IMR-90 (cell line): Measurements from ENCODE around the gene MEN1. TPM values are rescaled to one million over a fixed set of nuclear protein-coding genes. Genes with fewer than 3 reads are reported as not detected.

ENCODE experiments used
- ATAC-seq: fragments of 200-7000 bp; cut with Tn5 transposase; 2 replicates; pipeline ENCODE4 v1.9.1; 2020; ENCODE audit warnings: low read depth, mild to moderate bottlenecking, moderate library complexity
- BruUV-seq: library from RNA; stranded (reverse); fragments of 400-500 nt; replicated peaks from 2 replicates; lab custom pipeline; 2021; lab: Mats Ljungman, UMichigan
- CTCF ChIA-PET: fragments of 300-600 bp; formaldehyde crosslinking; extraction: SDS; loops from one replicate; lab custom pipeline; 2021; ENCODE audit warnings: antibody characterized with exemption; lab: Yijun Ruan, JAX
- POLR2A ChIA-PET: fragments of 300-600 bp; sonication (Branson Sonifier 250); formaldehyde crosslinking; loops from one replicate; lab custom pipeline; 2022; ENCODE audit warnings: antibody characterized with exemption; ENCODE audit not compliant: unreplicated experiment; lab: Charles Lee
- DNase-seq: peaks from one replicate; pipeline ENCODE4 v3.0.0; 2013
- H2AFZ ChIP-seq: replicated peaks from 2 replicates; pipeline ENCODE3; 2013; ENCODE audit warnings: low read length, mild to moderate bottlenecking; ENCODE audit not compliant: poor library complexity
- H2AK5ac ChIP-seq: 2 replicates; pipeline ENCODE4 v1.6.1; 2013; ENCODE audit warnings: low read depth, low read length, inconsistent platforms
- H2AK9ac ChIP-seq: replicated peaks from 2 replicates; pipeline ENCODE3; 2013; ENCODE audit warnings: mild to moderate bottlenecking, low read depth, low read length, moderate library complexity; ENCODE audit not compliant: poor library complexity
- H2BK120ac ChIP-seq: 2 replicates; pipeline ENCODE4 v1.6.1; 2013; ENCODE audit warnings: low read depth, low read length, inconsistent platforms
- H2BK15ac ChIP-seq: 3 replicates; pipeline ENCODE4 v1.6.1; 2013; ENCODE audit warnings: low read depth, low read length, inconsistent platforms
- H2BK20ac ChIP-seq: 2 replicates; pipeline ENCODE4 v1.6.1; 2013; ENCODE audit warnings: low read depth, mild to moderate bottlenecking, inconsistent platforms, low read length, moderate library complexity
- H2BK5ac ChIP-seq: 2 replicates; pipeline ENCODE4 v1.6.1; 2013; ENCODE audit warnings: mild to moderate bottlenecking, low read depth, low read length, inconsistent platforms; ENCODE audit not compliant: poor library complexity, severe bottlenecking
- H3K14ac ChIP-seq: replicated peaks from 2 replicates; pipeline ENCODE4 v1.6.1; 2013; ENCODE audit warnings: low read depth, low read length, inconsistent platforms
- H3K18ac ChIP-seq: 2 replicates; pipeline ENCODE4 v1.6.1; 2013; ENCODE audit warnings: low read depth, low read length, control low read depth
- H3K23ac ChIP-seq: 2 replicates; pipeline ENCODE4 v1.6.1; 2013; ENCODE audit warnings: low read depth, low read length, inconsistent platforms
- H3K27ac ChIP-seq: 2 replicates; pipeline ENCODE4 v1.5.1; 2013; ENCODE audit warnings: mild to moderate bottlenecking, control low read depth, low read length; ENCODE audit not compliant: insufficient read depth
- H3K27me3 ChIP-seq: 2 replicates; pipeline ENCODE4 v1.6.1; 2013; ENCODE audit warnings: low read length; ENCODE audit not compliant: control insufficient read depth, insufficient read depth
- H3K36me3 ChIP-seq: 2 replicates; pipeline ENCODE4 v1.6.1; 2013; ENCODE audit warnings: low read length, mixed read lengths; ENCODE audit not compliant: control insufficient read depth, insufficient read depth
- H3K4ac ChIP-seq: 2 replicates; pipeline ENCODE4 v1.6.1; 2013; ENCODE audit warnings: low read depth, low read length, inconsistent platforms
- H3K4me1 ChIP-seq: 2 replicates; pipeline ENCODE4 v1.6.1; 2013; ENCODE audit warnings: low read length, mixed read lengths; ENCODE audit not compliant: control insufficient read depth, insufficient read depth
- H3K4me2 ChIP-seq: 2 replicates; pipeline ENCODE4 v1.6.1; 2013; ENCODE audit warnings: low read depth, mild to moderate bottlenecking, control low read depth, low read length, moderate library complexity
- H3K4me3 ChIP-seq: 2 replicates; pipeline ENCODE4 v1.5.1; 2013; ENCODE audit warnings: low read depth, mild to moderate bottlenecking, control low read depth, low read length, moderate library complexity; ENCODE audit not compliant: insufficient read depth
- H3K56ac ChIP-seq: 2 replicates; pipeline ENCODE4 v1.6.1; 2013; ENCODE audit warnings: low read length, inconsistent platforms; ENCODE audit not compliant: insufficient read depth; ENCODE audit errors: extremely low read depth
- H3K79me1 ChIP-seq, 2 experiments: 2 replicates each; pipeline ENCODE4 v1.6.1; 2013; ENCODE audit warnings: low read length in 2 of 2, inconsistent platforms in 1 of 2, low read depth in 1 of 2
- H3K9ac ChIP-seq: 2 replicates; pipeline ENCODE4 v1.6.1; 2013; ENCODE audit warnings: low read depth, low read length, control low read depth
- H3K9me1 ChIP-seq: 2 replicates; pipeline ENCODE4 v1.6.1; 2013; ENCODE audit warnings: low read length, inconsistent platforms; ENCODE audit not compliant: insufficient read depth
- H3K9me3 ChIP-seq: 2 replicates; pipeline ENCODE4 v1.6.1; 2013; ENCODE audit warnings: low read length; ENCODE audit not compliant: control insufficient read depth, insufficient read depth
- H4K20me1 ChIP-seq: 2 replicates; pipeline ENCODE4 v1.6.1; 2013; ENCODE audit warnings: low read length, inconsistent platforms; ENCODE audit not compliant: insufficient read depth
- H4K5ac ChIP-seq: 2 replicates; pipeline ENCODE4 v1.6.1; 2013; ENCODE audit warnings: mild to moderate bottlenecking, low read depth, low read length, control low read depth
- H4K8ac ChIP-seq, 2 experiments: 2 replicates each; pipeline ENCODE4 v1.6.1; 2013; ENCODE audit warnings: low read depth in 2 of 2, low read length in 2 of 2, control low read depth in 1 of 2, inconsistent platforms in 1 of 2
- H4K91ac ChIP-seq: 2 replicates; pipeline ENCODE4 v1.6.1; 2013; ENCODE audit warnings: low read depth, low read length, inconsistent platforms; ENCODE audit not compliant: insufficient read depth
- BHLHE40 ChIP-seq: fragments of 150-350 bp; IDR thresholded peaks from 2 replicates; pipeline ENCODE4 v1.6.1; 2016; ENCODE audit warnings: mild to moderate bottlenecking, low read depth, low read length
- CEBPB ChIP-seq: IDR thresholded peaks from 2 replicates; pipeline ENCODE4 v1.6.1; 2012; ENCODE audit warnings: low read depth, low read length, improper control_type of control experiment
- CHD1 ChIP-seq: IDR thresholded peaks from 2 replicates; pipeline ENCODE4 v1.6.1; 2012; ENCODE audit warnings: low read depth, low read length, improper control_type of control experiment
- ELK1 ChIP-seq: fragments of 150-350 bp; IDR thresholded peaks from 2 replicates; pipeline ENCODE4 v1.6.1; 2016; ENCODE audit warnings: low read depth, mild to moderate bottlenecking, low read length, moderate library complexity, borderline replicate concordance
- FOS ChIP-seq: fragments of 150-350 bp; IDR thresholded peaks from 2 replicates; pipeline ENCODE4 v1.6.1; 2016; ENCODE audit warnings: low read depth, low read length
- MAFK ChIP-seq: IDR thresholded peaks from 2 replicates; pipeline ENCODE4 v1.6.1; 2012; ENCODE audit warnings: low read depth, low read length, improper control_type of control experiment
- MAZ ChIP-seq: IDR thresholded peaks from 2 replicates; pipeline ENCODE4 v1.6.1; 2012; ENCODE audit warnings: low read depth, mild to moderate bottlenecking, low read length, improper control_type of control experiment, moderate library complexity, borderline replicate concordance
- MXI1 ChIP-seq: IDR thresholded peaks from 2 replicates; pipeline ENCODE4 v1.6.1; 2012; ENCODE audit warnings: low read depth, mild to moderate bottlenecking, low read length, moderate library complexity, borderline replicate concordance
- NFE2L2 ChIP-seq: fragments of 150-350 bp; IDR thresholded peaks from 2 replicates; pipeline ENCODE4 v1.6.1; 2016; ENCODE audit warnings: low read depth, mild to moderate bottlenecking, low read length
- POLR2A ChIP-seq: IDR thresholded peaks from 2 replicates; pipeline ENCODE4 v1.6.1; 2012; ENCODE audit warnings: mild to moderate bottlenecking, low read depth, low read length
- RAD21 ChIP-seq: IDR thresholded peaks from 2 replicates; pipeline ENCODE4 v1.6.1; 2012; ENCODE audit warnings: low read length, improper control_type of control experiment
- RCOR1 ChIP-seq: IDR thresholded peaks from 2 replicates; pipeline ENCODE4 v1.6.1; 2012; ENCODE audit warnings: mild to moderate bottlenecking, low read length, improper control_type of control experiment; ENCODE audit not compliant: insufficient replicate concordance
- RFX5 ChIP-seq: IDR thresholded peaks from 2 replicates; pipeline ENCODE4 v1.8.0; 2012; ENCODE audit warnings: low read depth, mild to moderate bottlenecking, low read length, moderate library complexity
- SMC3 ChIP-seq: fragments of 150-350 bp; IDR thresholded peaks from 2 replicates; pipeline ENCODE4 v1.6.1; 2016; ENCODE audit warnings: low read depth, mild to moderate bottlenecking, antibody characterized with exemption, low read length, moderate library complexity
- USF2 ChIP-seq: fragments of 150-350 bp; IDR thresholded peaks from 2 replicates; pipeline ENCODE4 v1.6.1; 2017; ENCODE audit warnings: mild to moderate bottlenecking, antibody characterized with exemption, low read length, low read depth
- WGBS, 2 experiments: methylation state at CpG; one replicate each; pipeline versions ENCODE4 v1.1.5 to v1.1.7; 2013; ENCODE audit warnings: missing lambda C conversion rate in 2 of 2; ENCODE audit not compliant: insufficient read length in 1 of 2; ENCODE audit errors: extremely low coverage in 2 of 2; 5-methylcytosine and 5-hydroxymethylcytosine counted together
- dilution Hi-C: fragments of 300-500 bp; cut with HindIII; formaldehyde crosslinking; loops from one replicate; pipeline ENCODE4 v1.14.3; 2018; ENCODE audit warnings: low sequenced_read_pairs; ENCODE audit not compliant: unreplicated experiment
- in situ Hi-C: fragments of 300-500 bp; cut with MboI; formaldehyde crosslinking; loops from 3 replicates; pipeline ENCODE4 v1.14.3; 2019; ENCODE audit warnings: low sequenced_read_pairs, inconsistent platforms, mixed read lengths
- intact Hi-C: fragments of 100-400 bp; cut with micrococcal nuclease; formaldehyde crosslinking; loops from 2 replicates; pipeline ENCODE4 v1.10.0; 2022
- polyA plus RNA-seq, 3 experiments: library from polyadenylated mRNA; depleted of rRNA; stranded (reverse); fragments of >200 nt; gene quantifications; 2 replicates each; pipeline ENCODE4 v1.2.3, GENCODE V29; 2012; ENCODE audit warnings: low replicate concordance in 1 of 3
- total RNA-seq: library from RNA; depleted of rRNA; stranded (reverse); fragments of >200 nt; gene quantifications from 2 replicates; pipeline ENCODE4 v1.2.3, GENCODE V29; 2012

MEN1 gene
- total and polyA plus RNA-seq, 2 of the 4 experiments (the other 2 are of a cell fraction), result 8.8 to 35.7 TPM

- Histone ChIP-seq H3K9me1 (peaks cover 10% of the 10 kb centered on the region), H3K4me3 (peak overlapping the region; percentile 84), H2BK5ac (no peak overlapping the region), H3K4ac (peak overlapping the region; percentile 56; the same call in 1 of the 2 replicates), H3K9me3 (no peaks in the 10 kb centered on the region), H4K20me1 (no peaks in the 10 kb centered on the region), H3K27ac (no peak overlapping the region; the same call in 1 of the 2 replicates), H2AK9ac (peak overlapping the region; percentile 92), H3K36me3 (peaks cover 34% of the 10 kb centered on the region), H3K14ac (no peak overlapping the region; the same call in 1 of the 2 replicates), H3K9ac (peak overlapping the region; percentile 67), H2BK120ac (no peak overlapping the region), H4K91ac (peak overlapping the region; percentile 37; the same call in 1 of the 2 replicates), H2BK20ac (no peak overlapping the region), H3K79me1 (peaks cover 4 to 22% of the 10 kb centered on the region in 2 experiments; a peak in 3 of 4 replicates), H3K4me1 (peaks cover 10% of the 10 kb centered on the region), H2AK5ac (peak overlapping the region; percentile 58; the same call in 1 of the 2 replicates), H3K18ac (no peak overlapping the region), H3K27me3 (no peaks in the 10 kb centered on the region), H3K23ac (0 out of 2 replicates have a peak overlapping the region, but pooled peaks have one; percentile 12), H3K4me2 (peak overlapping the region; percentile 96), H2BK15ac (no peak overlapping the region), H3K56ac (no peak overlapping the region), H4K8ac (peak overlapping the region; percentile 52 to 63; a peak in 3 of 4 replicates), H2AFZ (peak overlapping the region; percentile 96), H4K5ac (peak overlapping the region; percentile 40)
- POLR2A ChIA-PET, result interaction anchor here (0.5 to 0.6 kb wide), 4 partner anchors 8 to 210 kb away, joined by 3 to 14 read pairs (median 6); no protein-coding TSS in a partner anchor
- BruUV-seq, result no TSS peak
- intact Hi-C loops (loop anchor here (2.0 kb wide), 1 partner anchor 24 kb away; the partner anchor contains the start of gene SF1), dilution Hi-C loops (no loop called here), in situ Hi-C loops (no loop called here)
- CTCF ChIA-PET, result no interaction called here
- DNase-seq (no peak), ATAC-seq (no peak; the same call in 1 of the 2 replicates)
- 55% methylated on average over 9 of the region's 54 CpGs; no CpG with 5 or more reads in 1 of the 2 experiments for WGBS, 2 experiments
- TF ChIP-seq USF2 (no peak), POLR2A (no peak), MAZ (no peak), RCOR1 (no peak), MXI1 (no peak), CEBPB (no peak), FOS (no peak), MAFK (no peak), BHLHE40 (no peak), RFX5 (no peak), SMC3 (no peak), CHD1 (no peak), RAD21 (no peak), NFE2L2 (no peak), ELK1 (no peak)
Observed at GRCh38 chr11:64802370-64803157, 7.8 kb downstream of the MEN1 start.
